Suprapubic skin (tissue), 4 donors: ENCODE results near the gene ACTC1. TPM values are rescaled to one million over a fixed set of nuclear protein-coding genes. Genes with fewer than 3 reads are reported as not detected.

Source experiments
- DNase-seq, 2 donors: peaks; one replicate each; pipeline ENCODE4 v3.0.0-alpha.2; 2019; ENCODE audit warnings: low spot score in 2 of 2
- H3K27ac ChIP-seq: fragments of 200-600 bp; sonication (generic); one replicate; pipeline ENCODE4 v1.5.1; 2019
- H3K27me3 ChIP-seq: fragments of 200-600 bp; sonication (generic); one replicate; pipeline ENCODE4 v1.5.1; 2019
- H3K36me3 ChIP-seq: fragments of 200-600 bp; sonication (generic); one replicate; pipeline ENCODE4 v1.5.1; 2019
- H3K4me1 ChIP-seq: fragments of 200-600 bp; sonication (generic); one replicate; pipeline ENCODE4 v1.5.1; 2019
- H3K4me3 ChIP-seq: fragments of 200-600 bp; sonication (generic); one replicate; pipeline ENCODE4 v1.5.1; 2019; ENCODE audit warnings: mild to moderate bottlenecking
- H3K9me3 ChIP-seq: fragments of 200-600 bp; sonication (generic); one replicate; pipeline ENCODE4 v1.5.1; 2019
- EP300 ChIP-seq: sonication (generic); formaldehyde crosslinking; IDR thresholded peaks from one replicate; pipeline ENCODE4 v1.6.1; 2017; ENCODE audit warnings: antibody characterized with exemption
- POLR2A ChIP-seq, 2 donors: fragments of 450-650 bp; IDR thresholded peaks; one replicate each; pipeline ENCODE4 v1.6.1; 2017; ENCODE audit warnings: antibody characterized with exemption in 2 of 2, mild to moderate bottlenecking in 2 of 2, moderate library complexity in 2 of 2
- POLR2AphosphoS5 ChIP-seq, 3 donors: sonication (generic); formaldehyde crosslinking; IDR thresholded peaks; one replicate each; pipeline ENCODE4 v1.6.1; 2017; ENCODE audit warnings: antibody characterized with exemption in 3 of 3
- WGBS: methylation state at CpG from one replicate; pipeline ENCODE4 v1.1.5; 2018; 5-methylcytosine and 5-hydroxymethylcytosine counted together
- total RNA-seq, 4 donors: library from RNA; depleted of rRNA; stranded (reverse); fragments of >200 nt; gene quantifications; one replicate each; pipeline ENCODE4 v1.1.0, GENCODE V29; 2016
- TF ChIP-seq, protein P1 (sequence below), 2 donors: fragments of 200-600 bp in 1 of 2; fragments of 450-650 bp in 1 of 2; sonication (generic) in 1 of 2; IDR thresholded peaks; one replicate each; pipeline ENCODE4 v1.5.1; 2016 to 2019; ENCODE audit warnings: antibody characterized with exemption in 2 of 2, mild to moderate bottlenecking in 1 of 2, moderate library complexity in 1 of 2

ACTC1 gene
- total RNA-seq, 4 donors from 2014 or later, result 0.51 to 1.4 (median 0.85) TPM

GRCh38 chr15:34757262-34757661 is 38.1 kb downstream of the ACTC1 start:
- TF ChIP-seq POLR2AphosphoS5 (IDR thresholded peaks at IDR 0.05), result no peak
- TF ChIP-seq POLR2A (IDR thresholded peaks at IDR 0.05), result no peak
- no peak for TF ChIP-seq EP300
- Histone ChIP-seq H3K36me3 (no peaks in the 10 kb centered on the region), H3K9me3 (no peaks in the 10 kb centered on the region), H3K27ac (no peak overlapping the region), H3K4me3 (no peak overlapping the region), H3K27me3 (peaks cover 78% of the 10 kb centered on the region), H3K4me1 (peaks cover 12% of the 10 kb centered on the region)
- no peak for DNase-seq
- 82% methylated on average over 3 of the region's 3 CpGs for whole genome bisulfite sequencing

- WGBS, result 10% methylated on average over 11 of the region's 11 CpGs
Measured at GRCh38 chr15:34755419-34755773, 40.0 kb downstream of the ACTC1 start.

DNA sequence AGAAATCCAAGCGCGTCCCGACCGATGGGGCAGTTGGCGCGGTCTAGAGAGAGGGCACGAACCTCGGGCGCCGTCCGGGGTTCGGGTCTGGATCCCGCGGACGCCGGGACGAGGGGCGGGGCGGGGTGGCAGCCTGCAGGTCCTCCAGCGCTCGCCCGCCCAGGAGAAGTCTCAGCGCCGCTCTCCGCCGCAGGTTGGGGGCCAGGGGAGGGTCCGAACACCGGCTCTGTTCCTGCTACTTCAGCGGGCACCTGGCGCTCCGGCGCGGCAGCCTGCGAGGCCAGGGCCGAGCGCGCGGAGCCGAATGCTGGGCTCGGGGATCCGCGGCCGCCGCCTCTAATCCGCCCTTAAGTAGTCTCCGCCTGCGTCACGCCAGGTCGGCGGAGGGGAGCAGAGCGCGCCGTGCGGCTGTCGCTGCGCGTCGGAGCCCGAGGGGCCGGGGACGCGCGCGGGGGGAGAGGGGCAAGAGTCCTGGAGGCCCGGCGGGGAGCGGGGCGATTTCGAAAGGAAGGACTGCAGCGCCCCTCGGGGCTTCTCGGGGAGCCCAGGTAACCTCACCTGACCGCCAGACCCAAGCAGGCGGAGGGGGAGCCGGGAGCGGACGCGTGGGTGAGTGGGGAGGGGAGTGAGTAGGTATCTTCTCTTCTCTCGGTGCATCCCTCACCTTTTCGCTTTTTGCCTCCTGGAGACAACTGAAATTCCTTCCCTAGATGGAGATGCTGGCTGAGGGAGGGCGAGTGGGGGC is 40.5 kb downstream of the ACTC1 start, which contains the start of gene GJD2:
Gene GJD2 (minus strand): TSS at position 325 of the 745 bp plus-strand sequence. CDS start 510 bp downstream, outside the sequence.
- 7% methylated on average over 23 of the region's 81 CpGs for WGBS
- DNase-seq, result no peak
- Histone ChIP-seq H3K4me1 (peaks cover 12% of the 10 kb centered on the region), H3K27ac (no peak within 1 kb of the TSS), H3K4me3 (peak within 1 kb of the TSS; percentile 43), H3K9me3 (no peaks in the 10 kb centered on the region), H3K27me3 (peaks cover 81% of the 10 kb centered on the region), H3K36me3 (no peaks in the 10 kb centered on the region)
- TF ChIP-seq EP300, result no peak
- TF ChIP-seq, protein P1, sequence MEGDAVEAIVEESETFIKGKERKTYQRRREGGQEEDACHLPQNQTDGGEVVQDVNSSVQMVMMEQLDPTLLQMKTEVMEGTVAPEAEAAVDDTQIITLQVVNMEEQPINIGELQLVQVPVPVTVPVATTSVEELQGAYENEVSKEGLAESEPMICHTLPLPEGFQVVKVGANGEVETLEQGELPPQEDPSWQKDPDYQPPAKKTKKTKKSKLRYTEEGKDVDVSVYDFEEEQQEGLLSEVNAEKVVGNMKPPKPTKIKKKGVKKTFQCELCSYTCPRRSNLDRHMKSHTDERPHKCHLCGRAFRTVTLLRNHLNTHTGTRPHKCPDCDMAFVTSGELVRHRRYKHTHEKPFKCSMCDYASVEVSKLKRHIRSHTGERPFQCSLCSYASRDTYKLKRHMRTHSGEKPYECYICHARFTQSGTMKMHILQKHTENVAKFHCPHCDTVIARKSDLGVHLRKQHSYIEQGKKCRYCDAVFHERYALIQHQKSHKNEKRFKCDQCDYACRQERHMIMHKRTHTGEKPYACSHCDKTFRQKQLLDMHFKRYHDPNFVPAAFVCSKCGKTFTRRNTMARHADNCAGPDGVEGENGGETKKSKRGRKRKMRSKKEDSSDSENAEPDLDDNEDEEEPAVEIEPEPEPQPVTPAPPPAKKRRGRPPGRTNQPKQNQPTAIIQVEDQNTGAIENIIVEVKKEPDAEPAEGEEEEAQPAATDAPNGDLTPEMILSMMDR (IDR thresholded peaks at IDR 0.05), result no peak
- no peak for TF ChIP-seq POLR2AphosphoS5 (IDR thresholded peaks at IDR 0.05)
- no peak for TF ChIP-seq POLR2A (IDR thresholded peaks at IDR 0.05)

More at GRCh38 chr15:34755419-34755773, 40.0 kb downstream of the ACTC1 start:
- DNase-seq, result no peak
- TF ChIP-seq EP300 (no peak), POLR2AphosphoS5 (IDR thresholded peaks at IDR 0.05) (no peak), POLR2A (IDR thresholded peaks at IDR 0.05) (no peak)
- TF ChIP-seq, protein P1 (IDR thresholded peaks at IDR 0.05), result no peak
- Histone ChIP-seq H3K4me3 (no peak overlapping the region), H3K9me3 (no peaks in the 10 kb centered on the region), H3K4me1 (peaks cover 12% of the 10 kb centered on the region), H3K27ac (no peak overlapping the region), H3K27me3 (peaks cover 87% of the 10 kb centered on the region), H3K36me3 (no peaks in the 10 kb centered on the region)

- Histone ChIP-seq H3K36me3 (no peaks in the 10 kb centered on the region), H3K4me3 (peak overlapping the region; percentile 43), H3K27me3 (peaks cover 76% of the 10 kb centered on the region), H3K4me1 (peaks cover 12% of the 10 kb centered on the region), H3K9me3 (no peaks in the 10 kb centered on the region), H3K27ac (no peak overlapping the region)
- WGBS, result 11% methylated on average over 17 of the region's 27 CpGs
- no peak for DNase-seq
- TF ChIP-seq POLR2AphosphoS5 (IDR thresholded peaks at IDR 0.05), result no peak
- TF ChIP-seq, protein P1 (IDR thresholded peaks at IDR 0.05), result no peak
- TF ChIP-seq EP300, result no peak
- TF ChIP-seq POLR2A (IDR thresholded peaks at IDR 0.05), result no peak
Measured at GRCh38 chr15:34754171-34754601, 41.2 kb downstream of the ACTC1 start.

DNA sequence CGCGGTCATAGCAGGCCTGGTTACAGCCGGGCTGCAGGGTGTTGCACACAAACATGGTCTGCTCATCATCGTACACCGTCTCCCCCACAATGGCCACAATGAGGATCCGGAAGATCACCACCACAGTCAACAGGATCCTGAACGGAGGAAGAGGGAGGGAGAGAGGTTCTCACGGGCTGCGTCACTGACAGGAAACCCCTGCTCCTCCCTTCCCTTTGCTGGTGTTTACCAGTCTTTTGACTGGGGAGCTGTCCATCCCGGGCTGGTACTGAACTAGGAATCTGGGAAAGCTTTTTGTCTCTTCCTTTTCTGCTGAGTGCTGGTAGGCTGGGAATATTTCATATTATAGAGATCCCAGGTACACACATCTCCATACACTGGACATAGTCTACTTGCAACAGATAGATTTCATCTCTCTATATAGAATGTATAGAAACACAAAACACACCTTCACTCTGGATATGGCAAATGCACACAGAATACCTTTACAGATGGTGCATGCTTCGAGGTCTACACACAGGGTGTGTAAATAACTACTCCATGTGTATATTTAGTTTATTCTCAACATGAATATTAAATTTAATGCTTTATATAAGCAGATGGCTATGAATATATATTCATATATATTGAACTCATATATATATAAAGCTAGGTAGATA is 42.0 kb downstream of the ACTC1 start:
- H3K36me3 ChIP-seq, result no peaks in the 10 kb centered on the region
- 33% methylated on average over 11 of the region's 11 CpGs for WGBS
- H3K4me3 ChIP-seq, result no peak overlapping the region
- H3K27ac ChIP-seq, result no peak overlapping the region
- TF ChIP-seq POLR2AphosphoS5 (IDR thresholded peaks at IDR 0.05) (no peak), POLR2A (IDR thresholded peaks at IDR 0.05) (no peak), EP300 (no peak)
- TF ChIP-seq, protein P1 (IDR thresholded peaks at IDR 0.05), result no peak
- H3K9me3 ChIP-seq, result no peaks in the 10 kb centered on the region
- peaks cover 73% of the 10 kb centered on the region for H3K27me3 ChIP-seq
- H3K4me1 ChIP-seq, result peaks cover 12% of the 10 kb centered on the region
- no peak for DNase-seq
